Heart left ventricle (tissue), 16 donors: ENCODE data around the gene EFNA5. TPM values are rescaled to one million over a fixed set of nuclear protein-coding genes. Genes with fewer than 3 reads are reported as not detected.

ENCODE experiments used
- ATAC-seq, 4 donors: fragments of 200-7000 bp; cut with Tn5 transposase; one replicate each; pipeline ENCODE4 v1.9.1; 2020 to 2022; ENCODE audit warnings: moderate library complexity in 4 of 4, mild to moderate bottlenecking in 3 of 4, moderate number of reproducible peaks in 1 of 4
- DNase-seq, 5 donors: peaks; one replicate each; pipeline ENCODE4 v3.0.0-alpha.2; 2020
- H3K27ac ChIP-seq, 12 donors: fragments of 200-600 bp; sonication (generic) in 4 of 12; one replicate each; pipeline versions ENCODE4 v1.5.0 to v1.8.0; 2016 to 2022; ENCODE audit warnings: mild to moderate bottlenecking in 2 of 12
- H3K27me3 ChIP-seq, 9 donors: fragments of 200-600 bp; sonication (generic) in 2 of 9; one replicate each; pipeline versions ENCODE4 v1.5.1 to v1.8.0; 2016 to 2022; ENCODE audit warnings: mild to moderate bottlenecking in 3 of 9
- H3K36me3 ChIP-seq, 9 donors: fragments of 200-600 bp; sonication (generic) in 2 of 9; one replicate each; pipeline versions ENCODE4 v1.5.0 to v1.8.0; 2018 to 2022; ENCODE audit warnings: mild to moderate bottlenecking in 2 of 9
- H3K4me1 ChIP-seq, 12 donors: fragments of 200-600 bp; sonication (generic) in 4 of 12; one replicate each; pipeline versions ENCODE4 v1.5.0 to v1.8.0; 2016 to 2022; ENCODE audit warnings: mild to moderate bottlenecking in 3 of 12
- H3K4me3 ChIP-seq, 12 donors: fragments of 200-600 bp; sonication (generic) in 4 of 12; one replicate each; pipeline versions ENCODE4 v1.5.0 to v1.8.0; 2017 to 2022; ENCODE audit warnings: mild to moderate bottlenecking in 9 of 12, moderate library complexity in 4 of 12
- H3K9me3 ChIP-seq, 12 donors: fragments of 200-600 bp; sonication (generic) in 4 of 12; one replicate each; pipeline versions ENCODE4 v1.5.0 to v1.8.0; 2016 to 2022; ENCODE audit warnings: mild to moderate bottlenecking in 1 of 12
- CTCF ChIP-seq, 12 donors: fragments of 200-600 bp; sonication (generic) in 4 of 12; IDR thresholded peaks; one replicate each; pipeline versions ENCODE4 v1.5.0 to v1.8.0; 2018 to 2022; ENCODE audit warnings: antibody characterized with exemption in 12 of 12, mild to moderate bottlenecking in 5 of 12
- POLR2A ChIP-seq, 2 donors: fragments of 450-650 bp; IDR thresholded peaks; one replicate each; pipeline ENCODE4 v1.6.1; 2017; ENCODE audit warnings: antibody characterized with exemption in 2 of 2, mild to moderate bottlenecking in 2 of 2, moderate library complexity in 2 of 2
- WGBS, 4 donors: extraction: QIAGEN DNeasy Blood & Tissue Kit in 2 of 4; methylation state at CpG; one replicate each; pipeline versions ENCODE4 v1.1.5 to v1.1.7; 2013 to 2018; 5-methylcytosine and 5-hydroxymethylcytosine counted together
- intact Hi-C, 10 donors: fragments of 100-400 bp; cut with DNase I; formaldehyde crosslinking; loops; one replicate each; pipeline versions ENCODE4 v1.11.1 to v1.14.2; 2022
- polyA plus RNA-seq, 2 donors: library from polyadenylated mRNA; stranded (reverse); fragments of 200-250 nt; gene quantifications; one replicate each; pipeline ENCODE4 v1.2.3, GENCODE V29; 2013
- total RNA-seq, 9 donors: library from RNA; depleted of rRNA in 2 of 9; stranded (reverse); fragments of >200 nt in 2 of 9; fragmentation: NEBNext Ultra II Directional in 3 of 9; extraction: Animal tissue kit (Norgen Biotek cat#: 25700) in 3 of 9; gene quantifications; one replicate each; pipeline versions ENCODE4 v1.1.0 to v1.2.4, GENCODE V29; 2016 to 2023
- donor health status: ischemic (EF 13 %, LVEDD 7.1; RV severe dilation, severe dysfunction).
- donor health status: healthy with polysubstance abuse.
- donor health status: DM: no; HTN: yes; CAD: no.
- donor health status: DM: no; HTN: no; CAD: no.
- donor health status: ischemic (EF 25% LVEDD 6.9; RV normal size, moderate dysfunction).
- donor health status: ischemic (EF 25% LVEDD 5.7; RV mildly dilated, moderate dysfunction).
- donor health status: healthy.
- donor health status: DM: yes; HTN: yes; CAD: no.
- donor health status: ischemic (EF 35%, LVEDD 5.7; RV mildly dilated, moderate dysfunction).
- donor health status: nonischemic (EF 11% LVEDD 7.7; RV severe dilation, severe dysfunction).
- donor health status: DM: yes; HTN: yes; CAD: no.
- donor health status: PGD.
- donor health status: ischemic (EF 29% LVEDD 5.4; RV normal size, mild dysfunction).
- donor health status: nonischemic (EF 23%, LVEDD 6.1; RV moderate dilation, normal function).

EFNA5 gene
- total and polyA plus RNA-seq, 11 donors = 6.1 to 58.4 (median 28.3) TPM

- WGBS, 4 donors = 52 to 75% (median 58%) methylated on average over 4 of the region's 4 CpGs
- H3K36me3 ChIP-seq = no peaks in the 10 kb centered on the region
- no peak for ATAC-seq
- no peak overlapping the region for H3K4me3 ChIP-seq
- TF ChIP-seq POLR2A (IDR thresholded peaks at IDR 0.05) (no peak), CTCF (IDR thresholded peaks at IDR 0.05) (no peak)
- H3K27me3 ChIP-seq = no peaks in the 10 kb centered on the region
- DNase-seq = no peak
- intact Hi-C loops = no loop called here
- H3K27ac ChIP-seq = no peak overlapping the region
- H3K4me1 ChIP-seq = peaks cover 0 to 44% (median 7%) of the 10 kb centered on the region in 12 donors
- no peaks in the 10 kb centered on the region for H3K9me3 ChIP-seq
These were observed 54.5 kb downstream of the EFNA5 start for GRCh38 chr5:107616213-107616612.

- ATAC-seq = no peak
- Histone ChIP-seq H3K4me1 (peaks cover 0 to 44% (median 5%) of the 10 kb centered on the region in 12 donors), H3K4me3 (no peak overlapping the region), H3K9me3 (no peaks in the 10 kb centered on the region), H3K27ac (no peak overlapping the region), H3K36me3 (no peaks in the 10 kb centered on the region), H3K27me3 (no peaks in the 10 kb centered on the region)
- WGBS, 4 donors = 56 to 71% (median 60%) methylated on average over 7 of the region's 7 CpGs
- no peak for DNase-seq
- TF ChIP-seq CTCF (IDR thresholded peaks at IDR 0.05) (no peak), POLR2A (IDR thresholded peaks at IDR 0.05) (no peak)
- intact Hi-C loops = no loop called here
These were observed 55.4 kb downstream of the EFNA5 start for GRCh38 chr5:107615299-107615817.

- H3K4me1 ChIP-seq = peaks cover 0 to 40% (median 2%) of the 10 kb centered on the region in 12 donors
- no peak overlapping the region for H3K4me3 ChIP-seq
- DNase-seq = no peak
- intact Hi-C loops = no loop called here
- 44 to 59% (median 53%) methylated on average over 1 of the region's 1 CpG for WGBS, 4 donors
- H3K27ac ChIP-seq = no peak overlapping the region
- H3K9me3 ChIP-seq = no peaks in the 10 kb centered on the region
- peak in 1 of 4 donors; percentile 49 for ATAC-seq
- no peaks in the 10 kb centered on the region for H3K36me3 ChIP-seq
- TF ChIP-seq POLR2A (IDR thresholded peaks at IDR 0.05) (no peak), CTCF (IDR thresholded peaks at IDR 0.05) (no peak)
- no peaks in the 10 kb centered on the region for H3K27me3 ChIP-seq
These were observed 58.2 kb downstream of the EFNA5 start for GRCh38 chr5:107612541-107612940.

GRCh38 chr5:107610798-107611197 is 59.9 kb downstream of the EFNA5 start:
- Histone ChIP-seq H3K4me1 (peaks cover 0 to 50% (median 3%) of the 10 kb centered on the region in 12 donors), H3K36me3 (no peaks in the 10 kb centered on the region), H3K27me3 (no peaks in the 10 kb centered on the region), H3K27ac (no peak overlapping the region), H3K4me3 (no peak overlapping the region), H3K9me3 (no peaks in the 10 kb centered on the region)
- DNase-seq (no peak), ATAC-seq (no peak)
- WGBS, 4 donors = 89 to 95% (median 91%) methylated on average over 12 of the region's 12 CpGs
- TF ChIP-seq CTCF (IDR thresholded peaks at IDR 0.05) = no peak
- TF ChIP-seq POLR2A (IDR thresholded peaks at IDR 0.05) = no peak
- intact Hi-C loops = no loop called here
